ENCODE results near the gene PGP. TPM values are rescaled to one million over a fixed set of nuclear protein-coding genes. Genes with fewer than 3 reads are reported as not detected.
"Not testable (repeated sequence)": the region's sequence is repeated elsewhere in the genome, so short reads cannot be mapped to it uniquely, and the experiment has no call there.

PGP gene
- total RNA-seq, 2 donors from 2014 or later: 16.3 to 24.3 TPM

GRCh38 chr16:2206780-2207433 lies 7.7 kb downstream of the PGP start:
- no peak for ATAC-seq
- intact Hi-C loops (cut with DNase I, micrococcal nuclease): no loop called here
- DNase-seq: no peak

- no peak for ATAC-seq
- no peak for DNase-seq
- intact Hi-C loops (cut with DNase I, micrococcal nuclease): no loop called here
Measured at GRCh38 chr16:2206420-2206779, 8.2 kb downstream of the PGP start.

DNA sequence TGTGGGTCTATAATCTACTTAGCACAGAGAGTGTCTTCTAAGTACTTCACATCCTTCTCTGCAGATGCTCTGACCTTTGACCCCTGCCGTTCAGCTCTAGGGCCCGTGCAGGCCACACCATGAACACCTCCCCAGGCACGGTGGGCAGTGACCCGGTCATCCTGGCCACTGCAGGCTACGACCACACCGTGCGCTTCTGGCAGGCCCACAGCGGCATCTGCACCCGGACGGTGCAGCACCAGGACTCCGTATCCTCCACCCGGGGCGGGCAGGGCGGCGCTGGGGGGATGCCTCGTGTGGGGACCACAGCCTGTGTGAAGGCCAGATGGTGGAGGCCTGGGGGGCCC lies 8.7 kb downstream of the PGP start:
- intact Hi-C loops (cut with DNase I, micrococcal nuclease): no loop called here
- DNase-seq (peak in 1 of 2 donors; percentile 71), ATAC-seq (peak; percentile 23)

- intact Hi-C loops (cut with DNase I, micrococcal nuclease): no loop called here
- ATAC-seq: peak; percentile 85
- DNase-seq: peak; percentile 81 to 87
Measured at GRCh38 chr16:2205104-2205966, 9.3 kb downstream of the PGP start, which contains the start of gene MLST8. TSS of gene MLST8 (plus strand) at chr16:2205454. CDS start at chr16:2206086, 632 bp downstream.

DNA sequence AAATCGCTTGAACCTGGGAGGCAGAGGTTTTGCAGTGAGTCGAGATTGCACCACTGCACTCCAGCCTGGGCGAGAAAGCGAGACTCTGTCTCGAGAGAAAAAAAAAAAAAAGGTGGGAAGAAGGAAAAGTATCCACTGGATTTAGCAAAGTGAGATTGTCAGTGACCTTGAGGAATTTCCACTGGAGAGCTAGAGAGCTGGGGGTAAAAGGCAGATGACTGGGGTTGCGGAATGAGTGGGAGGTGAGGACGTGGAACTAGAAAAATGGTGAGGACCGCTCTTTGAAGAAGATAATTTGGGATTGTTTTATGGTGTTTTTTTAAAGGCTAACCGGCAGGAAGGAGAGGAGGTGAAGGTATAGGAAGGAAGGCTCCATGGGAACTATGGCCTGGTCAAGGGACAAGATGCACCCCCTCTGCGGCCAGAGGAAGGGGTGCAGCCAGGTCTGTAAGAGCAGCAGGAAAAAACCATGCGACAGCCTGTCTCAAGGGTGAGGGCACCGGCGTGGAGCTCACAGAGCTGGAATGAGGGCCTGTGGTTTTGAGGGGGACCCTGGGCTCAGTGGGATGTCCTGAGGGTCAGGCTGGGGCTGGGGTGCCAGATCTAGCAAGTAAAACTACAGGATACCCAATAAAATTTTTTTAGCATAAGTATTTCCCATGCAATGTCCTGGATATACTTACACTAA lies 10.1 kb downstream of the PGP start:
- ATAC-seq: no peak
- peak in 1 of 2 donors; percentile 33 for DNase-seq
- intact Hi-C loops (cut with DNase I, micrococcal nuclease): no loop called here

DNA sequence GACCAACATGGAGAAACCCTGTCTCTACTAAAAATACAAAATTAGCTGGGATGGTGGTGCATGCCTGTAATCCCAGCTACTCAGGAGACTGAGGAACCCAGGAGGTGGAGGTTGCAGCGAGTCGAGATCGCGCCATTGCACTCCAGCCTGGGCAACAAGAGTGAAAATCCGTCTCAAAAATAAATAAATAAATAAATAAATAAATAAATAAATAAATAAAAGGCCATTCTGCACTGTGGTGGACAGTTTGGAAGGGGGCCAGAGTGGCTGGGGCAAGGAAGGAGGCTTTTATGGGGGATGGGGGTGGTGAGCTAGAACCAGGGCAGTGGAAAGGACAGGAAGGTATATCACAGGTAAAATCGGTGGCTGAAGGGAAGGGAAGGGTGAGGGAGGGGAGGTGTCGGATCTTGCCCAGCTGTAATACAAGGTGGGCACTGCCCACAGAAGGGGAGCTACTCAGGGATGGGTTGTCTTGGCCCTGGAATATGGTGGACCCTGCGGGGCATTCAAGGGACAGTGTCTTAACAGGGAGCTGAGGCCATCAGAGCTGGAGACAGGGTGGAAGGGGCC lies 11.4 kb downstream of the PGP start:
- DNase-seq; ATAC-seq; intact Hi-C loops (cut with DNase I, micrococcal nuclease): not testable (repeated sequence)

GRCh38 chr16:2200313-2200712 lies 14.3 kb downstream of the PGP start:
- ATAC-seq (no peak), DNase-seq (no peak)
- intact Hi-C loops (cut with DNase I, micrococcal nuclease): no loop called here

DNA sequence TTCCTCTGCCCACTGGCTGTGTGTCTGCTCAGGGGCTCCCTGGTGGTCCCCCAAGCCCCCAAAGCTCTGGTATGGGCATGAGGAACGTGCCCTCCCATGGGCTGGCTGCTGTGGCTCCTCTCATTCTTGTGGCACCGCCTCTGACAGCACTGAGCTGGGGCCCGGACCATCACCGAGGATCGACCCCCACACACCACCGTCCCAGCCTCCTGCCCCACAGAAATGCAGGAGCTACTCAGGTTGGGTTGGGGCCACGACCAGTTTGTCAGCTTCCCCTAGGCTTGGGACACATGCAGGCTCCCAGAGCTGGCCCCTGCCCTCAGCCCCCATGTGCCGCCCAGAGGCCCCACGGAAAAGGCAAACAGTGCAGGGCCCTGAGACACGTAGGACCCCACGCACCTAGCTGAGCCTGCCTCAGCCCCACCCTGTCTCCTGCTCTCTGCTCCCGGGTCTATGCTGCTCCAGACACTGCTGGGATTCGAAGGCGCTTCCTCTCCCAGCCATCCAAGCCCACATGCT lies 15.0 kb downstream of the PGP start:
- DNase-seq: no peak
- intact Hi-C loops (cut with DNase I, micrococcal nuclease): no loop called here
- no peak for ATAC-seq

- DNase-seq (no peak), ATAC-seq (no peak)
- intact Hi-C loops (cut with DNase I, micrococcal nuclease): no loop called here
Measured at GRCh38 chr16:2199095-2199494, 15.5 kb downstream of the PGP start.

- DNase-seq (no peak), ATAC-seq (no peak)
- intact Hi-C loops (cut with DNase I, micrococcal nuclease): no loop called here
Measured at GRCh38 chr16:2198283-2198682, 16.4 kb downstream of the PGP start.

DNA sequence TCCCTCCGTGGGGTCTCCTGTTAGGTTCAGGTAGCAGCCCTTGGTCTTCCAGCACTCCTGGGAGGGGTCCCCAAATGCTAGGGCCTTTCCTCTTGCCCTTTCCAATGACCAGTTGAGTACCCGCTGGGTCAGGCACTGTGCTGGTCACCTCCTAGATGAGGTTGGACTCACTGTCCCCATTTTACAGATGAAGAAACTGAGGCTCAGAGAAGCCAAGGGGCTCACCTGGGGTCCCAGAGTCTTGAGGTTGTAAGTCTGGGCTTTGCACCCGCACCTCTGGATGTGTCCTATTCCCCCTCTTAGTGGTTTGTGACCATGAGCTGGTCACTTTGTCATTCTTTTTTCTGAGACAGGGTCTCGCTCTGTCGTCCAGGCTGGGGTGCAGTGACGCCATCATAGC lies 16.9 kb downstream of the PGP start:
- intact Hi-C loops (cut with DNase I, micrococcal nuclease): no loop called here
- ATAC-seq (no peak), DNase-seq (no peak)

DNA sequence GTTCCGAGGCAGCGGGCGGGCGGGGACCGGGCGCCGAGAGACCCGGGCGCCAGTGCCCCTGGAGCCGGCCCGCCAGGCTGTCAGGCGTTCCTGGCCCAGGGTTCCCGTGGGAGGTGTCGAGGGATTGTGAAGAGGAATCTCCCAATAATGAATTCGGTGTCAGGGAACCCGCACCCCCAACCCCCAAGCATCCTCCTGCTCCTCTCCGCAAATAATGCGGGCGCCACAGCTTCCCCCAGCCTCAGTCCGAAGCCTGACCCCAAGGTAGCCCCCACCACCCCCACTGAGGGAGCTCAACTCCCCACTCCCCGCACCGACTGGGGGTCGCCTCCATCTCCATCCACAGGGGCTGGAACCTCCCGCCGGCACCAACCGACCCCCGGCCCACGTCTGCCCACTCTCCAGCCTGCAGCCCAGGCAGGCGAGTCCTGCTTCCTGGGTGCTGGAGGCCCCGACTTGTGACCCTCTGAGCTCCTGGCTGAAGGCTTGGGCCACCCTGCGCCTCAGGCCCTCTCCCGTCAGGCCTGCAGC lies 17.6 kb downstream of the PGP start:
- no peak for DNase-seq
- intact Hi-C loops (cut with DNase I, micrococcal nuclease): no loop called here
- no peak for ATAC-seq

- ATAC-seq (peak; percentile 33), DNase-seq (no peak)
- intact Hi-C loops (cut with DNase I, micrococcal nuclease): no loop called here
Measured at GRCh38 chr16:2196162-2196980, 18.3 kb downstream of the PGP start, which contains the start of gene CASKIN1. TSS of gene CASKIN1 (minus strand) at chr16:2196605. CDS start at chr16:2196432, 173 bp downstream.

- intact Hi-C loops (cut with DNase I, micrococcal nuclease): no loop called here
- peak; percentile 39 for ATAC-seq
- no peak for DNase-seq
Measured at GRCh38 chr16:2195322-2196161, 19.1 kb downstream of the PGP start.

DNA sequence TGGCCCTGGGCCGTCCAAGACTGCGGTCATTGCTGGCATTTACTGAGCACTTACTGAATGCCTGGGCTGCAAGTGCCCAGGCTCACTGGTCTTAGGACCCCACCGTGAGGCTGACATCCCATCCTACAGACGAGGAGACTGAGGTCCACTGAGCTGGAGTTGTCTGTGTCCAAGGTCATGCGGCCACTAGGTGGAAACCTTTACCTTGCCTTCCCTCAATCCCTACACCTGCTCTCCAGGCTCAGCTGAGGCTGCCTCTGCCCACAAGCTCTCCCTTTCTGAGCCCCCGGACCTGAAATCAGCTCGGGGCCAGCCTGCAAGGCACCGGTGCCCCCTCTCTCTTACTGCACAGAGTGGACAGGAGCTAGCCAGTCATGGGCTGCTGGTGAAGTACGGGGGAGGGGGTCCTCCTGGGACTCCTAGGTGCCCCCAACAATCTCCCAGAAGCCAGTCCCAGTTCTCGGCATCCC lies 19.8 kb downstream of the PGP start:
- DNase-seq (peak; percentile 56 to 68), ATAC-seq (peak; percentile 94)
- intact Hi-C loops (cut with DNase I, micrococcal nuclease): no loop called here

- DNase-seq: no peak
- no peak for ATAC-seq
- intact Hi-C loops (cut with DNase I, micrococcal nuclease): no loop called here
Measured at GRCh38 chr16:2194166-2194834, 20.3 kb downstream of the PGP start.

DNA sequence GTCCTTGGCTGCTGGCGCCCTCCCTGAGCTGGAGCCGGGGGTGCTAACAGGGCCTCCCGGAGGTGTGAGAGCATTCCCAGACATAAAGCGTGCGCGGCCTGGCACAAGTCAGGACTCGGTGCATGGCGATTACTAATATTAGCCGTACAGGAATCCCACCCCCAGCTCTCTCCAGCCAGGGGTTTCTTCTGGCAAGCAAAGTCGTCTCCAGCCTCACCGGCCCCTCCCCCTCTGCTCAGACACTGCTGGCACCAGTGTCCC lies 23.3 kb downstream of the PGP start:
- DNase-seq (no peak), ATAC-seq (no peak)
- intact Hi-C loops (cut with DNase I, micrococcal nuclease): no loop called here

All from left colon (tissue), 2 donors.